SK-N-SH treated with all-trans-retinoic acid at 6 μM for 48 hours (cell line): Measurements from ENCODE around the gene EGLN1.
A peak's percentile ranks its signal among the peaks of the same experiment; 100 is the strongest.

Source experiments
- ATAC-seq: fragments of 200-7000 bp; cut with Tn5 transposase; 3 replicates; pipeline ENCODE4 v1.9.1; 2020; ENCODE audit warnings: mild to moderate bottlenecking, moderate library complexity
- ARNTL ChIP-seq: fragments of 450-650 bp; formaldehyde crosslinking; IDR thresholded peaks from 2 replicates; pipeline ENCODE4 v1.5.0; 2020; ENCODE audit warnings: low read depth, mild to moderate bottlenecking, moderate library complexity, borderline replicate concordance
- CREB5 ChIP-seq: fragments of 250-450 bp; sonication (Bioruptor Pico); IDR thresholded peaks from 2 replicates; pipeline ENCODE4 v1.5.1; 2020; ENCODE audit warnings: low read depth, mild to moderate bottlenecking, moderate library complexity
- CSDC2 ChIP-seq: fragments of 250-450 bp; sonication (Bioruptor Pico); IDR thresholded peaks from 2 replicates; pipeline ENCODE4 v1.5.0; 2020; ENCODE audit warnings: mild to moderate bottlenecking, moderate library complexity
- CSRNP3 ChIP-seq: fragments of 250-450 bp; sonication (Bioruptor Pico); IDR thresholded peaks from 2 replicates; pipeline ENCODE4 v1.5.1; 2021; ENCODE audit warnings: mild to moderate bottlenecking, moderate library complexity
- GLIS3 ChIP-seq: fragments of 250-450 bp; sonication (Bioruptor Pico); IDR thresholded peaks from 2 replicates; pipeline ENCODE4 v1.5.0; 2020; ENCODE audit warnings: mild to moderate bottlenecking, moderate library complexity
- ISL1 ChIP-seq: fragments of 250-450 bp; sonication (Bioruptor Pico); IDR thresholded peaks from 2 replicates; pipeline ENCODE4 v2.1.2; 2022; ENCODE audit warnings: mild to moderate bottlenecking, moderate library complexity
- OSR1 ChIP-seq: fragments of 250-450 bp; sonication (Bioruptor Pico); IDR thresholded peaks from 2 replicates; pipeline ENCODE4 v1.8.0; 2022; ENCODE audit warnings: moderate library complexity, mild to moderate bottlenecking, inconsistent platforms
- PATZ1 ChIP-seq: fragments of 250-450 bp; sonication (Bioruptor Pico); IDR thresholded peaks from 2 replicates; pipeline ENCODE4 v1.8.0; 2020; ENCODE audit warnings: mild to moderate bottlenecking, moderate library complexity, borderline replicate concordance
- POU6F1 ChIP-seq: fragments of 250-450 bp; sonication (Bioruptor Pico); IDR thresholded peaks from 2 replicates; pipeline ENCODE4 v1.8.0; 2021; ENCODE audit warnings: low read depth, mild to moderate bottlenecking, moderate library complexity, borderline replicate concordance
- PPARA ChIP-seq: fragments of 250-450 bp; sonication (Bioruptor Pico); IDR thresholded peaks from 2 replicates; pipeline ENCODE4 v1.5.0; 2020; ENCODE audit warnings: mild to moderate bottlenecking, borderline replicate concordance
- SNAI2 ChIP-seq: fragments of 250-450 bp; sonication (Bioruptor Pico); IDR thresholded peaks from 2 replicates; pipeline ENCODE4 v1.5.0; 2020; ENCODE audit warnings: mild to moderate bottlenecking, moderate library complexity
- TOX ChIP-seq: fragments of 250-450 bp; sonication (Bioruptor Pico); IDR thresholded peaks from 2 replicates; pipeline ENCODE4 v1.8.0; 2021; ENCODE audit warnings: mild to moderate bottlenecking, moderate library complexity, borderline replicate concordance
- TSHZ2 ChIP-seq: fragments of 250-450 bp; sonication (Bioruptor Pico); IDR thresholded peaks from 2 replicates; pipeline ENCODE4 v1.5.0; 2020; ENCODE audit warnings: mild to moderate bottlenecking, moderate library complexity
- ZC3H10 ChIP-seq: fragments of 250-450 bp; sonication (Bioruptor Pico); IDR thresholded peaks from 2 replicates; pipeline ENCODE4 v1.5.1; 2021; ENCODE audit warnings: mild to moderate bottlenecking, moderate library complexity
- ZFP3 ChIP-seq: fragments of 250-450 bp; sonication (Bioruptor Pico); IDR thresholded peaks from 2 replicates; pipeline ENCODE4 v1.5.0; 2020; ENCODE audit warnings: mild to moderate bottlenecking, moderate library complexity
- ZNF565 ChIP-seq: fragments of 450-650 bp; formaldehyde crosslinking; conservative IDR thresholded peaks from 2 replicates; pipeline ENCODE4 v1.5.0; 2020; ENCODE audit warnings: low read depth, mild to moderate bottlenecking, moderate library complexity
- ZNF8 ChIP-seq: fragments of 450-650 bp; formaldehyde crosslinking; IDR thresholded peaks from 2 replicates; pipeline ENCODE4 v1.5.0; 2020; ENCODE audit warnings: mild to moderate bottlenecking, moderate library complexity

Gene EGLN1

GRCh38 chr1:231446138-231446537 is 24.1 kb upstream of the EGLN1 start:
- ATAC-seq = no peak
- TF ChIP-seq CSRNP3 (CRISPR knock-in tag) = no peak
- TF ChIP-seq ZFP3 (CRISPR knock-in tag) = no peak
- no peak for TF ChIP-seq ZNF565 (CRISPR knock-in tag)
- TF ChIP-seq TSHZ2 (CRISPR knock-in tag) = no peak
- TF ChIP-seq PATZ1 (CRISPR knock-in tag) = no peak
- TF ChIP-seq CREB5 (CRISPR knock-in tag) = no peak
- no peak for TF ChIP-seq CSDC2
- TF ChIP-seq ARNTL = no peak

GRCh38 chr1:231444059-231444458 is 22.0 kb upstream of the EGLN1 start:
- TF ChIP-seq TSHZ2 (CRISPR knock-in tag) = no peak
- TF ChIP-seq ARNTL = no peak
- TF ChIP-seq, all 23 proteins: peak for 0
- no peak for ATAC-seq

GRCh38 chr1:231443363-231443762 is 21.3 kb upstream of the EGLN1 start:
- TF ChIP-seq GLIS3 (CRISPR knock-in tag) (no peak), TOX (no peak), ZC3H10 (CRISPR knock-in tag) (no peak), TSHZ2 (CRISPR knock-in tag) (no peak)
- TF ChIP-seq, all 23 proteins: peak for 0
- ATAC-seq = no peak

- peak; percentile 33; the same call in 1 of the 3 replicates for ATAC-seq
- TF ChIP-seq ISL1 = no peak
- no peak for TF ChIP-seq SNAI2
- no peak for TF ChIP-seq ZFP3 (CRISPR knock-in tag)
- TF ChIP-seq TSHZ2 (CRISPR knock-in tag) = no peak
- TF ChIP-seq TOX = no peak
- TF ChIP-seq POU6F1 (CRISPR knock-in tag) = no peak
- no peak for TF ChIP-seq PPARA
- no peak for TF ChIP-seq OSR1
- no peak for TF ChIP-seq ARNTL
- TF ChIP-seq ZNF8 (CRISPR knock-in tag) = no peak
Measured at GRCh38 chr1:231442735-231443134, 20.6 kb upstream of the EGLN1 start.
